Gastroesophageal sphincter (tissue), 3 donors: ENCODE data around the gene MAPK1.

ENCODE experiments used
- EP300 ChIP-seq: sonication (generic); formaldehyde crosslinking; IDR thresholded peaks from one replicate; pipeline ENCODE4 v1.6.1; 2017; ENCODE audit warnings: antibody characterized with exemption, mild to moderate bottlenecking
- POLR2A ChIP-seq, 2 donors: fragments of 450-650 bp; IDR thresholded peaks; one replicate each; pipeline ENCODE4 v1.6.1; 2017; ENCODE audit warnings: antibody characterized with exemption in 2 of 2, mild to moderate bottlenecking in 2 of 2, moderate library complexity in 1 of 2
- POLR2AphosphoS5 ChIP-seq: sonication (generic); formaldehyde crosslinking; IDR thresholded peaks from one replicate; pipeline ENCODE4 v1.6.1; 2017; ENCODE audit warnings: antibody characterized with exemption
- TF ChIP-seq, protein P1 (sequence below), 4 experiments: fragments of 200-600 bp in 2 of 4; fragments of 450-650 bp in 2 of 4; sonication (generic) in 1 of 4; IDR thresholded peaks; one replicate each; pipeline ENCODE4 v1.5.1; 2017 to 2019; ENCODE audit warnings: antibody characterized with exemption in 4 of 4, mild to moderate bottlenecking in 2 of 4, moderate library complexity in 2 of 4

DNA sequence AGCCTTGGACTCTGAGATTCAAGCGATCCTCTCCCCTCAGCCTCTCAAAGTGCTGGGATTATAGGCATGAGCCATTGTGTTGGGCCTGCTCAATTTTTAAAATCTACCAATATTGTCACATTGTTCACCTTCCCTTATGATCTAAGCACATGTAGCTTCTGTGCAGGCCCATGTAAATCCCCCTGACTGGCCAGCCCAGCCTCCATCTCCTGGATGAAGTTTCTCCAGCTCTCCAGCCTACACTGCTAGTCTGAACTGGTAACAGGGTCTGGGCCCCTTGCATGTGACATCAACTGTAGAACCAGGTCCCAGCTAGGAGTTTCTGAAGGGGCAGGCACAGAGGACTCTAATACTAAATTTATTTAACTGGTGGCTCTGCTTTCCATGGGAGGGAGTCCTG lies 99.0 kb downstream of the MAPK1 start:
- TF ChIP-seq POLR2AphosphoS5, result no peak
- TF ChIP-seq, protein P1, sequence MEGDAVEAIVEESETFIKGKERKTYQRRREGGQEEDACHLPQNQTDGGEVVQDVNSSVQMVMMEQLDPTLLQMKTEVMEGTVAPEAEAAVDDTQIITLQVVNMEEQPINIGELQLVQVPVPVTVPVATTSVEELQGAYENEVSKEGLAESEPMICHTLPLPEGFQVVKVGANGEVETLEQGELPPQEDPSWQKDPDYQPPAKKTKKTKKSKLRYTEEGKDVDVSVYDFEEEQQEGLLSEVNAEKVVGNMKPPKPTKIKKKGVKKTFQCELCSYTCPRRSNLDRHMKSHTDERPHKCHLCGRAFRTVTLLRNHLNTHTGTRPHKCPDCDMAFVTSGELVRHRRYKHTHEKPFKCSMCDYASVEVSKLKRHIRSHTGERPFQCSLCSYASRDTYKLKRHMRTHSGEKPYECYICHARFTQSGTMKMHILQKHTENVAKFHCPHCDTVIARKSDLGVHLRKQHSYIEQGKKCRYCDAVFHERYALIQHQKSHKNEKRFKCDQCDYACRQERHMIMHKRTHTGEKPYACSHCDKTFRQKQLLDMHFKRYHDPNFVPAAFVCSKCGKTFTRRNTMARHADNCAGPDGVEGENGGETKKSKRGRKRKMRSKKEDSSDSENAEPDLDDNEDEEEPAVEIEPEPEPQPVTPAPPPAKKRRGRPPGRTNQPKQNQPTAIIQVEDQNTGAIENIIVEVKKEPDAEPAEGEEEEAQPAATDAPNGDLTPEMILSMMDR (IDR thresholded peaks at IDR 0.05), result no peak
- no peak for TF ChIP-seq POLR2A (IDR thresholded peaks at IDR 0.05)
- no peak for TF ChIP-seq EP300
